Endothelial cell of umbilical vein (primary cell): Measurements from ENCODE around the gene PTPRT. TPM values are rescaled to one million over a fixed set of nuclear protein-coding genes. Genes with fewer than 3 reads are reported as not detected.

Experiments used
- BruUV-seq: library from RNA; stranded (reverse); fragments of 400-500 nt; replicated peaks from 2 replicates; lab custom pipeline; 2021; lab: Mats Ljungman, UMichigan
- CTCF ChIA-PET: fragments of 300-600, 350-600 bp; sonication (Branson Sonifier 250); formaldehyde crosslinking; loops from one replicate; lab custom pipeline; 2021; ENCODE audit warnings: antibody characterized with exemption, inconsistent platforms; lab: Charles Lee
- POLR2A ChIA-PET: fragments of 300-600, 350-600 bp; sonication (Branson Sonifier 250); formaldehyde crosslinking; loops from one replicate; lab custom pipeline; 2021; ENCODE audit warnings: antibody characterized with exemption, inconsistent platforms; lab: Charles Lee
- DNase-seq: peaks from one replicate; pipeline ENCODE4 v3.0.0-alpha.2; 2011; ENCODE audit warnings: low read depth, low spot score
- FAIRE-seq: peaks from 2 replicates; lab custom pipeline; 2011; peaks lifted over from hg19 to GRCh38; lab: Jason Lieb, UNC
- H2AFZ ChIP-seq: 2 replicates; pipeline ENCODE4 v1.6.0; 2012; ENCODE audit warnings: low read depth, low read length, control low read depth, inconsistent platforms
- H3K27ac ChIP-seq: 2 replicates; pipeline ENCODE4 v1.5.1; 2011; ENCODE audit warnings: low read depth, mild to moderate bottlenecking, control low read depth, low read length, moderate library complexity; ENCODE audit not compliant: insufficient read depth
- H3K27me3 ChIP-seq, 2 experiments: 2 replicates each; pipeline versions ENCODE4 v1.6.0 to v1.6.1; 2011; ENCODE audit warnings: low read length in 2 of 2, mixed read lengths in 1 of 2; ENCODE audit not compliant: control insufficient read depth in 2 of 2, insufficient read depth in 2 of 2
- H3K36me3 ChIP-seq, 2 experiments: 2 replicates in 1 of 2; 3 replicates in 1 of 2; pipeline ENCODE4 v1.5.1; 2011; ENCODE audit warnings: low read length in 2 of 2, mild to moderate bottlenecking in 1 of 2, moderate library complexity in 1 of 2; ENCODE audit not compliant: control insufficient read depth in 2 of 2, insufficient read depth in 2 of 2; ENCODE audit errors: extremely low read depth in 1 of 2
- H3K4me1 ChIP-seq: 3 replicates; pipeline ENCODE4 v1.5.1; 2011; ENCODE audit warnings: mild to moderate bottlenecking, low read length; ENCODE audit not compliant: control insufficient read depth, insufficient read depth; ENCODE audit errors: extremely low read depth
- H3K4me2 ChIP-seq: 2 replicates; pipeline ENCODE4 v1.6.1; 2011; ENCODE audit warnings: low read length, control low read depth, mixed read lengths; ENCODE audit not compliant: insufficient read depth
- H3K4me3 ChIP-seq, 3 experiments: fragments of 200-600 bp in 1 of 3; sonication (generic), shearing (Covaris generic) in 1 of 3; replicated peaks in 1 of 3; 2 replicates each; pipeline ENCODE4 v1.5.1; 2011 to 2016; ENCODE audit warnings: control low read depth in 3 of 3, low read length in 3 of 3, mild to moderate bottlenecking in 2 of 3, inconsistent platforms in 1 of 3, low read depth in 1 of 3, moderate library complexity in 1 of 3; ENCODE audit not compliant: insufficient read depth in 1 of 3
- H3K79me2 ChIP-seq: 2 replicates; pipeline ENCODE4 v1.6.0; 2012; ENCODE audit warnings: low read length, inconsistent platforms; ENCODE audit not compliant: control insufficient read depth, insufficient read depth
- H3K9ac ChIP-seq: replicated peaks from 2 replicates; pipeline ENCODE3; 2011; ENCODE audit warnings: low read length, control low read depth; ENCODE audit not compliant: insufficient read depth; ENCODE audit errors: extremely low read depth
- H3K9me1 ChIP-seq: replicated peaks from 3 replicates; pipeline ENCODE4 v1.6.0; 2011; ENCODE audit warnings: mild to moderate bottlenecking, low read length; ENCODE audit not compliant: control insufficient read depth, insufficient read depth; ENCODE audit errors: extremely low read depth
- H3K9me3 ChIP-seq: replicated peaks from 2 replicates; pipeline ENCODE4 v1.5.1; 2012; ENCODE audit warnings: low read length, inconsistent platforms; ENCODE audit not compliant: control insufficient read depth, insufficient read depth
- H4K20me1 ChIP-seq: replicated peaks from 2 replicates; pipeline ENCODE3; 2011; ENCODE audit warnings: mild to moderate bottlenecking, low read length; ENCODE audit not compliant: control insufficient read depth, insufficient read depth; ENCODE audit errors: extremely low read depth
- CTCF ChIP-seq, 2 donors: IDR thresholded peaks; 1 replicate in 1 of 2; 2 replicates in 1 of 2; pipeline ENCODE4 v1.5.1; 2011; ENCODE audit warnings: low read length in 2 of 2, mild to moderate bottlenecking in 2 of 2, moderate library complexity in 2 of 2, control low read depth in 1 of 2, inconsistent platforms in 1 of 2, low read depth in 1 of 2; ENCODE audit not compliant: insufficient read depth in 1 of 2; ENCODE audit errors: extremely low read depth in 1 of 2
- EZH2 ChIP-seq: IDR thresholded peaks from 2 replicates; pipeline ENCODE4 v1.6.1; 2012; ENCODE audit warnings: borderline replicate concordance, low read depth, mild to moderate bottlenecking, moderate library complexity, low read length, inconsistent platforms; ENCODE audit not compliant: severe bottlenecking
- FOS ChIP-seq: IDR thresholded peaks from 2 replicates; pipeline ENCODE4 v1.6.1; 2011; ENCODE audit warnings: mild to moderate bottlenecking, low read length, moderate library complexity, borderline replicate concordance; ENCODE audit not compliant: insufficient read depth
- GATA2 ChIP-seq: IDR thresholded peaks from 2 replicates; pipeline ENCODE4 v1.7.0; 2011; ENCODE audit warnings: low read depth, mild to moderate bottlenecking, moderate library complexity, mixed read lengths, low read length; ENCODE audit not compliant: insufficient read length, insufficient read depth
- JUN ChIP-seq: IDR thresholded peaks from 2 replicates; pipeline ENCODE4 v1.6.1; 2011; ENCODE audit warnings: borderline replicate concordance, low read depth; ENCODE audit not compliant: insufficient read length, insufficient read depth
- MAX ChIP-seq: IDR thresholded peaks from 2 replicates; pipeline ENCODE4 v1.6.1; 2011; ENCODE audit not compliant: insufficient read depth, insufficient read length
- MYC ChIP-seq: IDR thresholded peaks from one replicate; pipeline ENCODE4 v1.6.1; 2011; ENCODE audit warnings: mild to moderate bottlenecking, low read depth, low read length
- POLR2A ChIP-seq: IDR thresholded peaks from 2 replicates; pipeline ENCODE4 v1.6.1; 2012; ENCODE audit warnings: low read depth, mild to moderate bottlenecking, control low read depth, low read length
- POLR2AphosphoS5 ChIP-seq: IDR thresholded peaks from 2 replicates; pipeline ENCODE4 v1.6.1; 2012; ENCODE audit warnings: low read depth, mild to moderate bottlenecking, control low read depth, low read length, moderate library complexity; ENCODE audit not compliant: insufficient read depth
- dilution Hi-C: fragments of 300-500 bp; cut with MboI; formaldehyde crosslinking; loops from one replicate; pipeline ENCODE4 v1.15.0; 2019; ENCODE audit warnings: low sequenced_read_pairs; ENCODE audit not compliant: extremely low pct_ligation_motif_present
- intact Hi-C: fragments of 100-400 bp; cut with micrococcal nuclease; formaldehyde crosslinking; loops from one replicate; pipeline ENCODE4 v1.10.0; 2022
- polyA plus RNA-seq, 4 experiments: library from polyadenylated mRNA; depleted of rRNA in 3 of 4; stranded (reverse) in 3 of 4; unstranded in 1 of 4; fragments of >200 nt; gene quantifications; 2 replicates each; pipeline versions ENCODE4 v1.2.1 to v1.2.3, GENCODE V29; 2011 to 2012; ENCODE audit warnings: missing spikeins in 1 of 4
- total RNA-seq: library from RNA; stranded (reverse); gene quantifications from 2 replicates; pipeline ENCODE4 v1.2.3, GENCODE V29; 2021

Gene PTPRT
- total and polyA plus RNA-seq, 2 donors (not counting 3 experiments of a cell fraction or from before 2014, with no cell fraction given), result not detected

- H3K4me2 ChIP-seq, result no peak overlapping the region
- POLR2A ChIA-PET, result no interaction called here
- H3K4me1 ChIP-seq, result no peaks in the 10 kb centered on the region
- peaks cover 5% of the 10 kb centered on the region for H3K9me3 ChIP-seq
- H2AFZ ChIP-seq, result no peak overlapping the region
- intact Hi-C loops, result no loop called here
- H3K27ac ChIP-seq, result no peak overlapping the region
- no peaks in the 10 kb centered on the region for H3K79me2 ChIP-seq
- no peak overlapping the region for H3K9ac ChIP-seq
- no peak for FAIRE-seq
- no peaks in the 10 kb centered on the region for H3K36me3 ChIP-seq
- no TSS peak for BruUV-seq
- CTCF ChIA-PET, result no interaction called here
- H4K20me1 ChIP-seq, result no peaks in the 10 kb centered on the region
- no peaks in the 10 kb centered on the region for H3K9me1 ChIP-seq
- no peaks in the 10 kb centered on the region for H3K27me3 ChIP-seq
- dilution Hi-C loops, result no loop called here
- no peak for DNase-seq
- TF ChIP-seq POLR2AphosphoS5, result no peak
- TF ChIP-seq CTCF (IDR thresholded peaks at IDR 0.05; ENCODE audit: extremely low read depth in 1 of 2, insufficient read depth in 1 of 2, low read depth in 1 of 2, low read length in 2 of 2), result no peak
- no peak for TF ChIP-seq POLR2A
- TF ChIP-seq MYC, result no peak
- no peak for TF ChIP-seq GATA2
- TF ChIP-seq MAX, result no peak
- no peak for TF ChIP-seq EZH2
- no peak for TF ChIP-seq FOS
- no peak for TF ChIP-seq JUN
- H3K4me3 ChIP-seq, result no peak overlapping the region
These were observed 754.5 kb downstream of the PTPRT start for GRCh38 chr20:42435230-42435629.
